Brain microvascular endothelial cell (primary cell): ENCODE measurements around the gene HCK.

ENCODE experiments used
- DNase-seq: peaks from one replicate; pipeline ENCODE4 v3.0.0-alpha.2; 2020
- H3K27ac ChIP-seq: fragments of 250-450 bp; sonication (Bioruptor Pico); 2 replicates; pipeline ENCODE4 v1.5.1; 2020; ENCODE audit warnings: mild to moderate bottlenecking, moderate library complexity
- H3K27me3 ChIP-seq: fragments of 250-450 bp; sonication (Bioruptor Pico); replicated peaks from 2 replicates; pipeline ENCODE4 v1.5.1; 2020; ENCODE audit warnings: mild to moderate bottlenecking
- H3K36me3 ChIP-seq: fragments of 250-450 bp; sonication (Bioruptor Pico); replicated peaks from 2 replicates; pipeline ENCODE4 v1.5.1; 2020; ENCODE audit warnings: mild to moderate bottlenecking
- H3K4me3 ChIP-seq: 2 replicates; pipeline ENCODE4 v1.5.1; 2011; ENCODE audit warnings: low read depth, mild to moderate bottlenecking, control low read depth, low read length, moderate library complexity
- in situ Hi-C: cut with HindIII; loops from 2 replicates; pipeline ENCODE4 v1.10.0; 2017; ENCODE audit warnings: low sequenced_read_pairs, low pct_ligation_motif_present
- TF ChIP-seq, protein P1 (sequence below): IDR thresholded peaks from 2 replicates; pipeline ENCODE4 v1.5.1; 2011; ENCODE audit warnings: low read depth, mild to moderate bottlenecking, moderate library complexity, low read length, control low read depth, inconsistent platforms; ENCODE audit errors: missing control alignments

HCK gene

DNA sequence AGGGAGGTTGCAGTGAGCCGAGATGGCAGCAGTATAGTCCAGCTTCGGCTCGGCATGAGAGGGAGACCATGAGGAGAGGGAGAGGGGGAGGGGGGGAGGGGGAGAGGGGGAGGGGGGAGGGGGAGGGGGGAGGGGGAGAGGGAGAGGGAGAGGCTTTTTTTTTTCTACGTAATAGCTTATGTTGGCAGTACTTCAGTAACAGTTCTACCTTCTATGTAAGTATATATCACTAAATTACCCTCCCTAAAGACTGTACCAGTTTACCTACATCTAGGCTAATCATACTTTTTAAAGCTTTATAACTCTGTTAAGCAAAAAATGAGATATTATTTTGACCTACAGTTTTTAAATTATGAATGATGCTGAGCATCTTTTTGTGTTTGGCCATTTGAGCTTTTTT, 71.0 kb downstream of the HCK start:
- in situ Hi-C loops = no loop called here
- Histone ChIP-seq H3K27me3 (no peaks in the 10 kb centered on the region), H3K36me3 (peaks cover 2% of the 10 kb centered on the region), H3K4me3 (no peak overlapping the region), H3K27ac (no peak overlapping the region)
- TF ChIP-seq, protein P1, sequence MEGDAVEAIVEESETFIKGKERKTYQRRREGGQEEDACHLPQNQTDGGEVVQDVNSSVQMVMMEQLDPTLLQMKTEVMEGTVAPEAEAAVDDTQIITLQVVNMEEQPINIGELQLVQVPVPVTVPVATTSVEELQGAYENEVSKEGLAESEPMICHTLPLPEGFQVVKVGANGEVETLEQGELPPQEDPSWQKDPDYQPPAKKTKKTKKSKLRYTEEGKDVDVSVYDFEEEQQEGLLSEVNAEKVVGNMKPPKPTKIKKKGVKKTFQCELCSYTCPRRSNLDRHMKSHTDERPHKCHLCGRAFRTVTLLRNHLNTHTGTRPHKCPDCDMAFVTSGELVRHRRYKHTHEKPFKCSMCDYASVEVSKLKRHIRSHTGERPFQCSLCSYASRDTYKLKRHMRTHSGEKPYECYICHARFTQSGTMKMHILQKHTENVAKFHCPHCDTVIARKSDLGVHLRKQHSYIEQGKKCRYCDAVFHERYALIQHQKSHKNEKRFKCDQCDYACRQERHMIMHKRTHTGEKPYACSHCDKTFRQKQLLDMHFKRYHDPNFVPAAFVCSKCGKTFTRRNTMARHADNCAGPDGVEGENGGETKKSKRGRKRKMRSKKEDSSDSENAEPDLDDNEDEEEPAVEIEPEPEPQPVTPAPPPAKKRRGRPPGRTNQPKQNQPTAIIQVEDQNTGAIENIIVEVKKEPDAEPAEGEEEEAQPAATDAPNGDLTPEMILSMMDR = no peak
- DNase-seq = no peak

DNA sequence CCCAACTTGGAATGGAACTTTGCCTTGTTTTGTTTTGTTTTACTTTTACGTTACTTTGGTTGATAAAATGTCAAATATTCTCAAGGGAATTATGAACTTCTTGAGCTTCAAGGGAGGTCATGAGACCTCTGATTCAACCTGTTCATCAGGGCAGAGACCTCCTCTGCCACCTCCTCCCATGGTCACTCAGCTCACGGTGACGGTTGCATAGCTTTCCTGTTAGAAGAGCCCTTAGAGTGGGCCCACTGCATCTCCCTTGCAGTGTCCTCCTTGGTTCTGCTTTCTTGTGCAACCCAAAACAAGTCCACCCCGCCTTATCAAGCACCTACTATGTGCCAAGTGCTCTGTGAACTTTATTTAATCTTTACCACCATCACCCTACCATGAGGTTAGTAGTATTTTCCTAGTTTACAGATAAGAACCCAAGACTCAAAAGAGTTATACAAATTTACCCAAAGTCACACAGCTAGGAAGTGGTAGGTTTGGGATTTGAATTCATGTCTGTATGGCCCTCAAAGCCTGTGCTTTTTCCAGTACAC, 72.9 kb downstream of the HCK start:
- in situ Hi-C loops = no loop called here
- DNase-seq = no peak
- Histone ChIP-seq H3K27me3 (no peaks in the 10 kb centered on the region), H3K4me3 (no peak overlapping the region), H3K27ac (no peak overlapping the region), H3K36me3 (peaks cover 5% of the 10 kb centered on the region)
- TF ChIP-seq, protein P1 = no peak

DNA sequence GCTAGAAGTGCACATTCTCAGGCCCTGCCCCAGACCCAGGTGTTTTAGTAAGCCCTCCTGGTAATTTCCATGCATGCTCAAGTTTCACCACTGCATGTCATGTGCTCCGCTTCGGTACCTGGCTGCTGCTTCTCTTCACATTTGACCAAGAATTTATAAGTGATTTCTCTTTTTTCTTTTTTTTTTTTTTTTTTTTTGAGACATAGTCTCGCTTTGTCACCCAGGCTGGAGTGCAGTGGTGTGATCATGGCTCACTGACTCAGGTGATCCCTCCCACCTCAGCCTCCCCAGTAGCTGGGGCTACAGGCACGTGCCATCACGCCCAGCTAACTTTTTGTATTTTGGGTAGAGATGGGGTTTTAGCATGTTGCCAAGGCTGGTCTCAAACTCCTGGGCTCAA, 73.5 kb downstream of the HCK start:
- Histone ChIP-seq H3K27ac (no peak overlapping the region), H3K36me3 (peaks cover 5% of the 10 kb centered on the region), H3K27me3 (no peaks in the 10 kb centered on the region), H3K4me3 (no peak overlapping the region)
- TF ChIP-seq, protein P1 = no peak
- in situ Hi-C loops = no loop called here
- DNase-seq = no peak

DNA sequence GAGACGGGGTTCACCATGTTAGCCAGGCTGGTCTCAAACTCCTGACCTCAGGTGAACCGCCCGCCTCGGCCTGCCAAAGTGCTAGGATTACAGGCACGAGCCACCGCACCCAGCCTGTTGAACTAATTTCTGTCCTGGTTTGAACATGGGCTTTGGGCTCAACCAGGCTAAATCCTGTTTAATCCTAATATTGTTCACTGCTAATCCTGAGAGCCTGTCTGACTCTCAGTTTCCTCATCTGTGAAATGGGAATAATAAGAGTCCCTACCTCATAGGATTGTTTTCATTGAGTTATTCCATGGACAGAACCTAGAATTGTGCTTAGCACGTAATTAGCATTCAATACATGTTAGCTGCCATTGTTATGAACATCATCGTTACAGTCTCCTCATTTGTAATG, 74.9 kb downstream of the HCK start:
- TF ChIP-seq, protein P1 = no peak
- H3K27me3 ChIP-seq = no peaks in the 10 kb centered on the region
- DNase-seq = no peak
- in situ Hi-C loops = no loop called here
- H3K27ac ChIP-seq = no peak overlapping the region
- H3K4me3 ChIP-seq = no peak overlapping the region
- H3K36me3 ChIP-seq = peaks cover 5% of the 10 kb centered on the region

DNA sequence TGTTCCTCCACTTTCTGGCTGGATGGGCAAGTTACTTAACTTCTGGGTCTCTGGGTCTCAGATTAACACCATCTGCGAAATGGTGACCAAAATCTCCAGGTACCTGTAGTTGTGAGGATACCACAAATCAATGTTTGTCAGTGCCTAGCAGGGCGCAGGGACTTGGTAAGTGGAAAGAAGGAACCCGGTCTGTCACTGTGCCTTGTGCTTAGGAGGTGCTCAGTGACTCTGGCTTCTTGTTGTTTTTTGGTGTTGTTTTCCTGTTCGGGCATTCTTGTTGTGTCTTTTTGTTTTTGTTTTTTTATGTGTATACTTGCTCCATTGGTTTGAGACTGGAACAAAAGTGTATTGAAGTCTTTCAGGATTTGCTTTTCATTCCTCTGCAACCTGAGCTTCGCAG, 75.3 kb downstream of the HCK start:
- in situ Hi-C loops = no loop called here
- Histone ChIP-seq H3K27me3 (no peaks in the 10 kb centered on the region), H3K4me3 (no peak overlapping the region), H3K36me3 (peaks cover 5% of the 10 kb centered on the region), H3K27ac (no peak overlapping the region)
- DNase-seq = no peak
- TF ChIP-seq, protein P1 = no peak

DNA sequence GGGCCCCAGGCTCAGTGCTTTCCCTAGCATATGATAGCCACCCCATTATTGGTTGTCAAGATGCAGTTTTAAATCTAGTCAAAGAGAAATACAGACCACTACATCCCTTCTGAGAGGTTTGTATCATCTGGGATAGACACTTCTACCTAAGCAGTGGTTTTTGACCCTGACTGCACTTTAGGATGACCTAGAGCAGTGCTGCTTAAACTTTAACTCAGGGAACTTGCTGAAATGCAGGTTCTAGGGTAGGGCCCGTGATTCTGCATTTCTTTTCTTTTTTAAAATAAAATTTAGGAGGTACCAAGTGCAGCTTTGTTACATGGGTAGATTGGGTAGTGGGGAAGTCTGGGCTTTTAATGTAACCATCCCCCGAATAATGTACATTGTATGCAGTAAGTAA, 76.1 kb downstream of the HCK start:
- no peak for DNase-seq
- in situ Hi-C loops = no loop called here
- TF ChIP-seq, protein P1 = no peak
- H3K27me3 ChIP-seq = no peaks in the 10 kb centered on the region
- peaks cover 6% of the 10 kb centered on the region for H3K36me3 ChIP-seq
- no peak overlapping the region for H3K4me3 ChIP-seq
- no peak overlapping the region for H3K27ac ChIP-seq
